Astrocyte (in vitro differentiated cells and primary cell): ENCODE measurements around the gene SAMD9L.

Experiments
- CTCF ChIP-seq: IDR thresholded peaks from 2 replicates; pipeline ENCODE4 v1.5.1; 2011; ENCODE audit warnings: low read depth, mild to moderate bottlenecking, inconsistent platforms, low read length, moderate library complexity; ENCODE audit not compliant: insufficient read depth
- EZH2 ChIP-seq: IDR thresholded peaks from 2 replicates; pipeline ENCODE4 v1.6.1; 2012; ENCODE audit warnings: mild to moderate bottlenecking, low read length, inconsistent platforms; ENCODE audit not compliant: insufficient read depth

GRCh38 chr7:93165447-93165846, 17.3 kb upstream of the SAMD9L start:
- TF ChIP-seq CTCF: no peak
- TF ChIP-seq EZH2: no peak
